IPS-18c (cell line): Measurements from ENCODE around the gene PSMC3IP.
"Not testable (repeated sequence)": the region's sequence is repeated elsewhere in the genome, so short reads cannot be mapped to it uniquely, and the experiment has no call there.

Experiments used
- H3K4me3 ChIP-seq: 2 replicates; pipeline ENCODE4 v1.7.0; 2013; ENCODE audit warnings: low read depth, mild to moderate bottlenecking, low read length, moderate library complexity; ENCODE audit not compliant: insufficient read depth
- H3K9me3 ChIP-seq: one replicate; pipeline ENCODE4 v1.6.1; 2013; ENCODE audit warnings: mild to moderate bottlenecking, low read length, moderate library complexity; ENCODE audit not compliant: control insufficient read depth, insufficient read depth

PSMC3IP gene

GRCh38 chr17:42565523-42566214 is 11.9 kb downstream of the PSMC3IP start:
- H3K4me3 ChIP-seq = no peak overlapping the region

GRCh38 chr17:42564815-42565522 is 12.6 kb downstream of the PSMC3IP start:
- H3K9me3 ChIP-seq = no peaks in the 10 kb centered on the region
- H3K4me3 ChIP-seq = no peak overlapping the region

More at GRCh38 chr17:42565523-42566214, 11.9 kb downstream of the PSMC3IP start:
- no peaks in the 10 kb centered on the region for H3K9me3 ChIP-seq

- H3K4me3 ChIP-seq = no peak overlapping the region
Observed at GRCh38 chr17:42563950-42564349, 13.6 kb downstream of the PSMC3IP start.

GRCh38 chr17:42563543-42563942 is 14.0 kb downstream of the PSMC3IP start:
- H3K4me3 ChIP-seq = peak overlapping the region; percentile 95; the same call in 1 of the 2 replicates
- no peaks in the 10 kb centered on the region for H3K9me3 ChIP-seq

More at GRCh38 chr17:42563950-42564349, 13.6 kb downstream of the PSMC3IP start:
- no peaks in the 10 kb centered on the region for H3K9me3 ChIP-seq

GRCh38 chr17:42563143-42563509 is 14.4 kb downstream of the PSMC3IP start:
- H3K9me3 ChIP-seq = no peaks in the 10 kb centered on the region
- peak overlapping the region; percentile 95 for H3K4me3 ChIP-seq

GRCh38 chr17:42562388-42563142 is 15.0 kb downstream of the PSMC3IP start:
- Histone ChIP-seq H3K9me3 (no peaks in the 10 kb centered on the region), H3K4me3 (peak overlapping the region; percentile 95)

- H3K4me3 ChIP-seq = peak within 1 kb of the TSS; percentile 95
Observed at GRCh38 chr17:42561897-42562387, 15.6 kb downstream of the PSMC3IP start, which contains the start of gene COASY. Gene COASY (plus strand): TSS chr17:42562148. CDS start chr17:42562623, 475 bp downstream.

GRCh38 chr17:42560246-42560645 is 17.3 kb downstream of the PSMC3IP start:
- Histone ChIP-seq H3K9me3 (no peaks in the 10 kb centered on the region), H3K4me3 (no peak overlapping the region)

More at GRCh38 chr17:42561897-42562387, 15.6 kb downstream of the PSMC3IP start, which contains the start of gene COASY:
- H3K9me3 ChIP-seq = no peaks in the 10 kb centered on the region

- H3K9me3 ChIP-seq = no peaks in the 10 kb centered on the region
- H3K4me3 ChIP-seq = no peak overlapping the region
Observed at GRCh38 chr17:42559075-42559474, 18.5 kb downstream of the PSMC3IP start.

- not testable (repeated sequence) for H3K9me3 ChIP-seq, H3K4me3 ChIP-seq
Observed at GRCh38 chr17:42555961-42556617, 21.4 kb downstream of the PSMC3IP start.

- no peaks in the 10 kb centered on the region for H3K9me3 ChIP-seq
- peak overlapping the region; percentile 92 for H3K4me3 ChIP-seq
Observed at GRCh38 chr17:42555122-42555622, 22.4 kb downstream of the PSMC3IP start.

GRCh38 chr17:42554250-42555121 is 23.0 kb downstream of the PSMC3IP start:
- Histone ChIP-seq H3K9me3 (no peaks in the 10 kb centered on the region), H3K4me3 (peak overlapping the region; percentile 92)

- Histone ChIP-seq H3K4me3 (peak overlapping the region; percentile 92), H3K9me3 (no peaks in the 10 kb centered on the region)
Observed at GRCh38 chr17:42553866-42554249, 23.7 kb downstream of the PSMC3IP start.

- peak overlapping the region; percentile 92; the same call in 1 of the 2 replicates for H3K4me3 ChIP-seq
- H3K9me3 ChIP-seq = no peaks in the 10 kb centered on the region
Observed at GRCh38 chr17:42553161-42553818, 24.2 kb downstream of the PSMC3IP start.

- H3K9me3 ChIP-seq = not testable (repeated sequence)
- H3K4me3 ChIP-seq = peak within 1 kb of the TSS; percentile 92
Observed at GRCh38 chr17:42552736-42553135, 24.8 kb downstream of the PSMC3IP start, which contains the start of gene HSD17B1. Gene HSD17B1 (plus strand): TSS chr17:42552923. CDS start chr17:42552934, 11 bp downstream.
